HG02973 (cell line): Measurements from ENCODE around the gene NOS3.

Experiments
- ATAC-seq: cut with Tn5 transposase; IDR thresholded peaks from one replicate; pipeline ENCODE4 v1.9.1; 2021; ENCODE audit warnings: moderate library complexity; ENCODE audit not compliant: unreplicated experiment

The NOS3 gene

GRCh38 chr7:151053751-151054150 lies 62.9 kb downstream of the NOS3 start:
- ATAC-seq, result no peak

- ATAC-seq, result no peak
Measured at GRCh38 chr7:151056283-151056665, 65.5 kb downstream of the NOS3 start.

- ATAC-seq, result no peak
Measured at GRCh38 chr7:151056666-151057505, 66.1 kb downstream of the NOS3 start.

GRCh38 chr7:151057506-151057988 lies 66.7 kb downstream of the NOS3 start, which contains the start of gene CDK5:
CDK5 (minus strand) TSS chr7:151057897; CDS start chr7:151057848, 49 bp downstream.
- peak; percentile 8 for ATAC-seq

GRCh38 chr7:151057989-151058780 lies 67.4 kb downstream of the NOS3 start:
- ATAC-seq, result peak; percentile 86

GRCh38 chr7:151058781-151059366 lies 68.1 kb downstream of the NOS3 start:
- no peak for ATAC-seq

- peak; percentile 22 for ATAC-seq
Measured at GRCh38 chr7:151059367-151060112, 68.7 kb downstream of the NOS3 start, which contains the start of gene SLC4A2. SLC4A2 (plus strand) TSS chr7:151059589; CDS start chr7:151061988, 2,399 bp downstream.

GRCh38 chr7:151060113-151060415 lies 69.2 kb downstream of the NOS3 start:
- ATAC-seq, result no peak

- no peak for ATAC-seq
Measured at GRCh38 chr7:151060416-151061212, 69.8 kb downstream of the NOS3 start.

GRCh38 chr7:151061213-151062110 lies 70.6 kb downstream of the NOS3 start:
- ATAC-seq, result no peak

GRCh38 chr7:151062111-151062398 lies 71.2 kb downstream of the NOS3 start:
- no peak for ATAC-seq

GRCh38 chr7:151062399-151063211 lies 71.8 kb downstream of the NOS3 start:
- no peak for ATAC-seq

- ATAC-seq, result no peak
Measured at GRCh38 chr7:151063212-151063561, 72.4 kb downstream of the NOS3 start.
